ENCODE results near the gene SETD1A.

The SETD1A gene

DNA sequence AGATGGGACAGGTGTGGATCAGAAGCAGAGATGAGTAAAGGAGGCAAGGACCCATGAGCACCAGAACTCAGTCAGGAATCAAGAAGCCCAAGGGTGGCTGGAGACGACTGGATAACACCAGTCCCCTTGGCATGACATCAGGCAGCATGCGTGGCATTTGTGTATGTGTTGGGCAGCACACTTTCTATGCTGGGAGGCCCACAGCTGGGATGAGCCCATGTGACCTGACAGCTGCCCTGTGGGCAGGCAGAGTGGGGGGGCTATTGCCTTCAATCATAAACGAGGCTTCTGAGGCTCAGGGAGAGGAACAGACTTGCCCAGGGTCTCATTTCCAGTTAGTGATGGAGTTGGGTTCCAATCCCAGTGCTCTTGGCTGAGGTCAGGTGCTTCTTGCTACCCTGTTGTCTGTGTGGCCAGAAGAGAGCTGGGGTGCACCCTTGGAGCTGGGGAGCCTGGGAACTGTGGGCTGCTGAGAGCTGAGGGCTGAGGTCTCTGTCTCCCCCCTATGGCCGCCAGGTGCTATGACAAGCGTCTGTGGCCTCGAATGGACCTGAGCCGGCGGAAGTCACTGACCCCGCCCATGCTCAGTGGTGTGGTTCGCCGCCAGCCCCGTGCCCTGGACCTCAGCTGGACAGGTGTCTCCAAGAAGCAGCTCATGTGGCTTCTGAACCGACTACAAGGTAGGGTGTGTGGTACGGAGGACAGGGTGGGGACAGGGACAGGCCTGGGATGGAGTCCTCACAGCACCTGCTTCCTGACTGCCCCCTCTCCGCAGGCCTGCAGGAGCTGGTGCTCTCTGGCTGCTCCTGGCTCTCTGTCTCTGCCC lies 15.7 kb upstream of the SETD1A start:
- Mint-ChIP-seq H3K4me3 (peak overlapping the region; percentile 54 to 55), H3K9me3 (no peaks in the 10 kb centered on the region), H3K4me1 (ENCODE audit: low read depth in 2 of 2) (peaks cover 15 to 17% of the 10 kb centered on the region in 2 donors), H3K27ac (peak overlapping the region; percentile 52 to 84), H3K27me3 (no peaks in the 10 kb centered on the region), H3K36me3 (ENCODE audit: insufficient read depth) (peaks cover 4% of the 10 kb centered on the region)
- DNase-seq (peak; percentile 57 to 64 (median 60)), ATAC-seq (replicated peaks) (peak; percentile 98)

- H3K27ac Mint-ChIP-seq = peak overlapping the region; percentile 52 to 84
- ATAC-seq (replicated peaks) = no peak
These were observed 15.1 kb upstream of the SETD1A start for GRCh38 chr16:30942426-30942806.

DNA sequence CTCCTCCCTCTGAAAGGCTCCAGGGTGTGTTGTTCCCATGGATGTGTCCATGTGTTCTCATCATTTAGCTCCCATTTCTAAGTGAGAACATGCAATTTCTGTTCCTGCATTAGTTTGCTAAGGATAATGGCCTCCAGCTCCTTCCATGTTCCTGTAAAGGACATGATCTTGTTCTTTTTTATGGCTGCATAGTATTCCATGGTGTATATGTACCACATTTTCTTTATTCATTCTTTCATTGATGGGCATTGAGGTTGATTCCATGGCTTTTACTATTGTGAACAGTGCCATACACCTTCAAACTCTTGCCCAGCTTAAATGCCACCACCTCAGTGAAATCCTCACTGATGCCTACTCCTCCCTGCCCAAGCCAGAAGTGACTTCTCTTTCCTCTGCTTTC lies 13.2 kb upstream of the SETD1A start:
- Mint-ChIP-seq H3K36me3 (ENCODE audit: insufficient read depth) (peaks cover 4% of the 10 kb centered on the region), H3K9me3 (no peaks in the 10 kb centered on the region), H3K4me3 (no peak overlapping the region), H3K27ac (peak overlapping the region in 1 of 2 donors; percentile 76), H3K4me1 (ENCODE audit: low read depth in 2 of 2) (peaks cover 11 to 13% of the 10 kb centered on the region in 2 donors), H3K27me3 (no peaks in the 10 kb centered on the region)
- ATAC-seq (replicated peaks) (no peak), DNase-seq (no peak)

More at GRCh38 chr16:30942426-30942806, 15.1 kb upstream of the SETD1A start:
- no peak for DNase-seq
- peaks cover 13 to 17% of the 10 kb centered on the region in 2 donors for H3K4me1 Mint-ChIP-seq (ENCODE audit: low read depth in 2 of 2)
- H3K4me3 Mint-ChIP-seq = peak overlapping the region; percentile 54 to 55
- H3K27me3 Mint-ChIP-seq = no peaks in the 10 kb centered on the region
- peaks cover 4% of the 10 kb centered on the region for H3K36me3 Mint-ChIP-seq (ENCODE audit: insufficient read depth)
- H3K9me3 Mint-ChIP-seq = no peaks in the 10 kb centered on the region

DNA sequence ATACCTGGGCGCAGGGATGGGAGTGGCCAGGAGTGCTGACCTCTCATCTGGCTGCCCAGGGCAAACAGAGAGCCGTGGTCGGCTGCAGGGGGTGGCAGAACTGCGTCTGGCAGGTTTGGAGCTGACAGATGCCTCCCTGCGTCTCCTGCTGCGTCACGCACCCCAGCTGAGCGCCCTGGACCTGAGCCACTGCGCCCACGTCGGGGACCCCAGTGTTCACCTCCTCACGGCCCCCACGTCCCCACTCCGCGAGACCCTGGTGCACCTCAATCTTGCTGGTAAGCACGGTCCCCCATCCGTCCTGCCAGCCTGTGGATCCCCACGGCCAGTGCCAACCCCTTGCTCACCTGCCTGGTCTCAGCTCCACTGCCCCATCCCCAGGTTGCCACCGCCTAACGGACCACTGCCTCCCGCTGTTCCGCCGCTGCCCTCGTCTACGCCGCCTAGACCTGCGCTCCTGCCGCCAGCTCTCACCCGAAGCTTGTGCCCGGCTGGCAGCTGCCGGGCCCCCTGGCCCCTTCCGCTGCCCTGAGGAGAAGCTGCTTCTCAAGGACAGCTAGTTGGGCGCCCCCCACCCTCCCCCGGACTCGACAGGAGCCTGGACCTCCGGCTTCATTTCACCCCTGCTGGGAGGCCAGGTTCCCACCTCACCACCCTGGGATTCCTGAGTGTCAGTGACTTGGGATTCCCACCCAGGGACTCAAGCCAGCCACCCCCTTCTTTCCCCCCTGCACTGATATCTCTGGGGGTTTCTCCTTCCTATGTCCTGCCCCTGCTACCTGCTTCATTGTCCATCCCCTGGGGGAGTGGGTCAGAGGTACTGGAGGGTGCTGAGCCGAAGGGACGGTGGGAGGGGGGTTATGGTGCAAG lies 10.6 kb upstream of the SETD1A start:
- peaks cover 19 to 21% of the 10 kb centered on the region in 2 donors for H3K4me1 Mint-ChIP-seq (ENCODE audit: low read depth in 2 of 2)
- H3K36me3 Mint-ChIP-seq (ENCODE audit: insufficient read depth) = no peaks in the 10 kb centered on the region
- no peak for ATAC-seq (replicated peaks)
- no peaks in the 10 kb centered on the region for H3K27me3 Mint-ChIP-seq
- no peaks in the 10 kb centered on the region for H3K9me3 Mint-ChIP-seq
- H3K4me3 Mint-ChIP-seq = peak overlapping the region in 1 of 2 donors; percentile 17
- DNase-seq = no peak
- H3K27ac Mint-ChIP-seq = peak overlapping the region; percentile 4 to 22

GRCh38 chr16:30947541-30947858 lies 10.1 kb upstream of the SETD1A start:
- Mint-ChIP-seq H3K4me3 (no peak overlapping the region), H3K27ac (no peak overlapping the region), H3K36me3 (ENCODE audit: insufficient read depth) (no peaks in the 10 kb centered on the region), H3K27me3 (no peaks in the 10 kb centered on the region), H3K9me3 (no peaks in the 10 kb centered on the region), H3K4me1 (ENCODE audit: low read depth in 2 of 2) (peaks cover 13 to 15% of the 10 kb centered on the region in 2 donors)
- no peak for ATAC-seq (replicated peaks)
- DNase-seq = no peak

- DNase-seq = no peak
- peak overlapping the region; percentile 91 to 93 for H3K4me3 Mint-ChIP-seq
- no peaks in the 10 kb centered on the region for H3K9me3 Mint-ChIP-seq
- no peak for ATAC-seq (replicated peaks)
- H3K36me3 Mint-ChIP-seq (ENCODE audit: insufficient read depth) = no peaks in the 10 kb centered on the region
- no peaks in the 10 kb centered on the region for H3K27me3 Mint-ChIP-seq
- H3K27ac Mint-ChIP-seq = peak overlapping the region in 1 of 2 donors; percentile 38
- peaks cover 12% of the 10 kb centered on the region in 2 donors for H3K4me1 Mint-ChIP-seq (ENCODE audit: low read depth in 2 of 2)
These were observed 9.5 kb upstream of the SETD1A start for GRCh38 chr16:30947859-30948666.

- Mint-ChIP-seq H3K27ac (peak within 1 kb of the TSS; percentile 77 to 90), H3K9me3 (no peaks in the 10 kb centered on the region), H3K27me3 (no peaks in the 10 kb centered on the region), H3K4me1 (ENCODE audit: low read depth in 2 of 2) (peaks cover 16 to 19% of the 10 kb centered on the region in 2 donors), H3K4me3 (peak within 1 kb of the TSS; percentile 91 to 93), H3K36me3 (ENCODE audit: insufficient read depth) (no peaks in the 10 kb centered on the region)
- DNase-seq (peak in 1 of 3 experiments; percentile 26), ATAC-seq (replicated peaks) (peak; percentile 57)
These were observed 8.6 kb upstream of the SETD1A start, which contains the start of gene ORAI3 for GRCh38 chr16:30948667-30949649. TSS of gene ORAI3 (plus strand) at chr16:30949068. CDS start at chr16:30949290, 222 bp downstream.

GRCh38 chr16:30949650-30950515 lies 7.7 kb upstream of the SETD1A start:
- peak overlapping the region; percentile 77 to 90 for H3K27ac Mint-ChIP-seq
- H3K9me3 Mint-ChIP-seq = no peaks in the 10 kb centered on the region
- H3K27me3 Mint-ChIP-seq = no peaks in the 10 kb centered on the region
- peaks cover 16 to 21% of the 10 kb centered on the region in 2 donors for H3K4me1 Mint-ChIP-seq (ENCODE audit: low read depth in 2 of 2)
- ATAC-seq (replicated peaks) (peak; percentile 30), DNase-seq (no peak)
- H3K36me3 Mint-ChIP-seq (ENCODE audit: insufficient read depth) = no peaks in the 10 kb centered on the region
- peak overlapping the region; percentile 91 to 93 for H3K4me3 Mint-ChIP-seq

DNA sequence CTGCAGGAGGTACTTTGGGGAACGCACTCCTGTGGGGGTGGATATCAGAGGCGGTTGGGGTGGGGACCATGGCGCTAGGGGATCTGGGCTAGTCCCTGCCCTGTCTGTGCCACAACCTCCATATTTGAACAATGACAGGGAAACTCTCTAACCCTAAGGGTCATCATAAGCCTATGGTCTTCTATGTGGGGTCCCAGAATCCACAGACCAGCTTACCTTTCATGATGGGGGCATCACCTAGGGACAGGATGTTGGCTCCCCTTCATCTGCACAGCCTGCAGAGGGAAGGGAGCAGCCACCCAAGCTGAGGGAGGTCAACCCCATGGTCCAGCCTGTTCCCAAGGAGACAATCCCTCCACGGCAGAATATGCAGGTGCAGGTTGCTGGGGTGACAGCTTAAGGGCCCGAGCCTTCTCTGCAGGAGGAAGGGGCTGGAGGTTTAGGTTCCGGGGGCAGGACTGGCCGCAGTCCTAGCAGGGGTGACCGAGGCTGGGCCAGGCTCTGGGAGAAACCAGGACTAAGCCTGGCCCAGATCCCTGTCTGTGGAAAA lies 7.0 kb upstream of the SETD1A start:
- ATAC-seq (replicated peaks) (no peak), DNase-seq (no peak)
- Mint-ChIP-seq H3K4me1 (ENCODE audit: low read depth in 2 of 2) (peaks cover 16 to 21% of the 10 kb centered on the region in 2 donors), H3K36me3 (ENCODE audit: insufficient read depth) (peaks cover 2% of the 10 kb centered on the region), H3K4me3 (peak overlapping the region; percentile 91 to 93), H3K27ac (peak overlapping the region; percentile 77 to 90), H3K9me3 (no peaks in the 10 kb centered on the region), H3K27me3 (no peaks in the 10 kb centered on the region)

- Mint-ChIP-seq H3K36me3 (ENCODE audit: insufficient read depth) (peaks cover 5% of the 10 kb centered on the region), H3K4me3 (peak overlapping the region in 1 of 2 donors; percentile 25), H3K27ac (peak overlapping the region in 1 of 2 donors; percentile 77), H3K9me3 (no peaks in the 10 kb centered on the region), H3K27me3 (no peaks in the 10 kb centered on the region), H3K4me1 (ENCODE audit: low read depth in 2 of 2) (peaks cover 16 to 21% of the 10 kb centered on the region in 2 donors)
- ATAC-seq (replicated peaks) = no peak
- DNase-seq = no peak
These were observed 6.4 kb upstream of the SETD1A start for GRCh38 chr16:30951193-30951592.

- peaks cover 16 to 21% of the 10 kb centered on the region in 2 donors for H3K4me1 Mint-ChIP-seq (ENCODE audit: low read depth in 2 of 2)
- H3K36me3 Mint-ChIP-seq (ENCODE audit: insufficient read depth) = peaks cover 9% of the 10 kb centered on the region
- peak overlapping the region in 1 of 2 donors; percentile 35 for H3K4me3 Mint-ChIP-seq
- H3K27ac Mint-ChIP-seq = no peak overlapping the region
- DNase-seq = no peak
- no peaks in the 10 kb centered on the region for H3K27me3 Mint-ChIP-seq
- no peaks in the 10 kb centered on the region for H3K9me3 Mint-ChIP-seq
- no peak for ATAC-seq (replicated peaks)
These were observed 5.8 kb upstream of the SETD1A start for GRCh38 chr16:30951750-30952149.
